GM23338 (cell line): Measurements from ENCODE around the gene CDCA7. TPM values are rescaled to one million over a fixed set of nuclear protein-coding genes. Genes with fewer than 3 reads are reported as not detected.
A peak's percentile ranks its signal among the peaks of the same experiment; 100 is the strongest.

Experiments
- ATAC-seq: fragments of 200-7000 bp; cut with Tn5 transposase; 3 replicates; pipeline ENCODE4 v1.9.1; 2020
- DNase-seq: peaks from one replicate; pipeline ENCODE4 v3.0.0-alpha.2; 2015; ENCODE audit warnings: low spot score
- H2AFZ ChIP-seq: fragments of 200-600 bp; sonication (generic); 2 replicates; pipeline ENCODE4 v1.8.0; 2016; ENCODE audit warnings: antibody characterized with exemption, mild to moderate bottlenecking, moderate library complexity
- H3F3A ChIP-seq: fragments of 200-600 bp; sonication (generic); replicated peaks from 2 replicates; pipeline ENCODE4 v1.8.0; 2017; ENCODE audit warnings: antibody characterized with exemption, mixed run types, low read depth
- H3K27ac ChIP-seq: fragments of 200-600 bp; sonication (generic); 2 replicates; pipeline ENCODE4 v1.6.1; 2016; ENCODE audit warnings: low read depth
- H3K27me3 ChIP-seq: fragments of 200-600 bp; sonication (generic); 2 replicates; pipeline ENCODE4 v1.8.0; 2016; ENCODE audit warnings: mild to moderate bottlenecking, mixed run types, moderate library complexity; ENCODE audit not compliant: insufficient read depth
- H3K36me3 ChIP-seq: fragments of 200-600 bp; sonication (generic); 2 replicates; pipeline ENCODE4 v1.8.0; 2016; ENCODE audit warnings: mild to moderate bottlenecking; ENCODE audit not compliant: insufficient read depth
- H3K4me1 ChIP-seq: fragments of 200-600 bp; sonication (generic); 2 replicates; pipeline ENCODE4 v1.8.0; 2016; ENCODE audit warnings: mild to moderate bottlenecking, moderate library complexity; ENCODE audit not compliant: insufficient read depth
- H3K4me2 ChIP-seq: fragments of 200-600 bp; sonication (generic); 2 replicates; pipeline ENCODE4 v1.7.1; 2017; ENCODE audit warnings: mixed run types
- H3K4me3 ChIP-seq: fragments of 200-600 bp; sonication (generic); 2 replicates; pipeline ENCODE4 v1.6.1; 2016; ENCODE audit warnings: mixed run types
- H3K79me2 ChIP-seq: fragments of 200-600 bp; sonication (generic); replicated peaks from 2 replicates; pipeline ENCODE4 v1.8.0; 2017; ENCODE audit warnings: mild to moderate bottlenecking; ENCODE audit not compliant: insufficient read depth
- H3K9me2 ChIP-seq: fragments of 200-600 bp; sonication (generic); 2 replicates; pipeline ENCODE4 v1.8.0; 2017; ENCODE audit not compliant: insufficient read depth
- H4K20me1 ChIP-seq: fragments of 200-600 bp; sonication (generic); replicated peaks from 2 replicates; pipeline ENCODE4 v1.8.0; 2017; ENCODE audit warnings: mild to moderate bottlenecking; ENCODE audit not compliant: insufficient read depth
- H3K27ac Mint-ChIP-seq: 2 replicates; pipeline ENCODE4 v1.8.0; 2020; ENCODE audit warnings: inconsistent platforms, mild to moderate bottlenecking, moderate library complexity, mixed read lengths
- H3K27me3 Mint-ChIP-seq: 3 replicates; pipeline ENCODE4 v1.8.0; 2022; ENCODE audit warnings: low read depth, mild to moderate bottlenecking, moderate library complexity, mixed read lengths, inconsistent platforms; ENCODE audit not compliant: insufficient read depth, poor library complexity
- H3K36me3 Mint-ChIP-seq: 3 replicates; pipeline ENCODE4 v1.8.0; 2021; ENCODE audit warnings: low read depth, mild to moderate bottlenecking, inconsistent platforms, moderate library complexity, mixed read lengths
- H3K4me1 Mint-ChIP-seq: 3 replicates; pipeline ENCODE4 v1.8.0; 2020; ENCODE audit warnings: mild to moderate bottlenecking, inconsistent platforms, mixed read lengths
- H3K4me3 Mint-ChIP-seq: 3 replicates; pipeline ENCODE4 v1.8.0; 2021; ENCODE audit warnings: moderate library complexity, mild to moderate bottlenecking, inconsistent platforms, mixed read lengths
- H3K9me3 Mint-ChIP-seq: 3 replicates; pipeline ENCODE4 v1.8.0; 2020; ENCODE audit warnings: moderate library complexity, mild to moderate bottlenecking, inconsistent platforms, mixed read lengths
- CREB1 ChIP-seq: fragments of 250-450 bp; sonication (Bioruptor Pico); IDR thresholded peaks from 2 replicates; pipeline ENCODE4 v1.5.0; 2020; ENCODE audit warnings: low read depth, mild to moderate bottlenecking, moderate library complexity
- CTCF ChIP-seq, 2 experiments: fragments of 200-600 bp in 1 of 2; sonication (generic) in 1 of 2; conservative IDR thresholded peaks; 2 replicates each; pipeline versions ENCODE4 v1.5.1 to v1.6.1; 2016 to 2017; ENCODE audit warnings: antibody characterized with exemption in 2 of 2, low read depth in 2 of 2, mild to moderate bottlenecking in 2 of 2, moderate library complexity in 1 of 2
- ETS1 ChIP-seq: IDR thresholded peaks from 2 replicates; pipeline ENCODE4 v1.6.1; 2016; ENCODE audit warnings: antibody characterized with exemption
- EZH2 ChIP-seq: fragments of 200-600 bp; sonication (generic); IDR thresholded peaks from one replicate; pipeline ENCODE4 v1.8.0; 2017; ENCODE audit warnings: antibody characterized with exemption, mild to moderate bottlenecking, low read depth; ENCODE audit not compliant: unreplicated experiment
- EZH2phosphoT487 ChIP-seq: fragments of 200-600 bp; sonication (generic); IDR thresholded peaks from one replicate; pipeline ENCODE4 v1.8.1; 2018; ENCODE audit warnings: antibody characterized with exemption; ENCODE audit not compliant: unreplicated experiment
- JUNB ChIP-seq: IDR thresholded peaks from one replicate; pipeline ENCODE4 v1.6.1; 2016; ENCODE audit warnings: antibody characterized with exemption; ENCODE audit not compliant: unreplicated experiment
- NANOG ChIP-seq: IDR thresholded peaks from 2 replicates; pipeline ENCODE4 v1.6.1; 2016; ENCODE audit warnings: antibody characterized with exemption, borderline replicate concordance
- POLR2AphosphoS5 ChIP-seq: IDR thresholded peaks from 2 replicates; pipeline ENCODE4 v1.6.1; 2016; ENCODE audit warnings: antibody characterized with exemption, low read depth
- STAT1 ChIP-seq: IDR thresholded peaks from one replicate; pipeline ENCODE4 v1.6.1; 2016; ENCODE audit warnings: antibody characterized with exemption; ENCODE audit not compliant: unreplicated experiment
- ZNF114 ChIP-seq: fragments of 250-450 bp; sonication (Bioruptor Pico); IDR thresholded peaks from 2 replicates; pipeline ENCODE4 v1.5.0; 2020; ENCODE audit warnings: mild to moderate bottlenecking, moderate library complexity
- ZNF331 ChIP-seq: fragments of 250-450 bp; sonication (Bioruptor Pico); IDR thresholded peaks from 2 replicates; pipeline ENCODE4 v1.5.0; 2020; ENCODE audit warnings: low read depth, mild to moderate bottlenecking, moderate library complexity
- ZNF462 ChIP-seq: fragments of 250-450 bp; sonication (Bioruptor Pico); IDR thresholded peaks from 2 replicates; pipeline ENCODE4 v1.5.0; 2020; ENCODE audit warnings: mild to moderate bottlenecking, moderate library complexity
- polyA plus RNA-seq: library from polyadenylated mRNA; unstranded; fragments of >200 nt; fragmentation: Nextera tagmentation; extraction: Ambion mirVana; gene quantifications from 2 replicates; pipeline ENCODE4 v1.2.1, GENCODE V29; 2016
- total RNA-seq: library from RNA; depleted of rRNA; stranded (reverse); fragments of >200 nt; shearing (Covaris generic); gene quantifications from 2 replicates; pipeline ENCODE4 v1.2.3, GENCODE V29; 2014
- TF ChIP-seq, protein P1 (sequence below): IDR thresholded peaks from one replicate; pipeline ENCODE4 v1.6.1; 2018; ENCODE audit warnings: antibody characterized with exemption; ENCODE audit not compliant: unreplicated experiment

The CDCA7 gene
- total and polyA plus RNA-seq, 2 experiments from 2014 or later, result 63.7 to 95.5 TPM

- H3K4me2 ChIP-seq, result peak overlapping the region; percentile 1
- no peaks in the 10 kb centered on the region for H3K9me2 ChIP-seq
- no peak overlapping the region for H3K4me3 ChIP-seq
- Mint-ChIP-seq H3K27ac (no peak overlapping the region), H3K9me3 (no peaks in the 10 kb centered on the region), H3K27me3 (peaks cover 1% of the 10 kb centered on the region), H3K36me3 (no peaks in the 10 kb centered on the region), H3K4me1 (peaks cover 40% of the 10 kb centered on the region), H3K4me3 (no peak overlapping the region)
- H3K27me3 ChIP-seq, result no peaks in the 10 kb centered on the region
- H3K79me2 ChIP-seq, result no peaks in the 10 kb centered on the region
- DNase-seq (no peak), ATAC-seq (no peak)
- H2AFZ ChIP-seq, result no peak overlapping the region; the same call in 1 of the 2 replicates
- H3K36me3 ChIP-seq, result no peaks in the 10 kb centered on the region
- no peaks in the 10 kb centered on the region for H3F3A ChIP-seq
- peaks cover 22% of the 10 kb centered on the region for H3K4me1 ChIP-seq
- 0 out of 2 replicates have a peak overlapping the region, but pooled peaks have one; percentile 18 for H3K27ac ChIP-seq
- no peaks in the 10 kb centered on the region for H4K20me1 ChIP-seq
- TF ChIP-seq CTCF (conservative IDR thresholded peaks at IDR 0.05; ENCODE audit: low read depth in 2 of 2) (no peak), POLR2AphosphoS5 (no peak), ZNF331 (CRISPR knock-in tag) (no peak), EZH2 (no peak), STAT1 (no peak), ZNF462 (no peak), CREB1 (CRISPR knock-in tag) (no peak), EZH2phosphoT487 (no peak), JUNB (no peak), ZNF114 (CRISPR knock-in tag) (no peak), NANOG (no peak), ETS1 (no peak)
- TF ChIP-seq, protein P1, sequence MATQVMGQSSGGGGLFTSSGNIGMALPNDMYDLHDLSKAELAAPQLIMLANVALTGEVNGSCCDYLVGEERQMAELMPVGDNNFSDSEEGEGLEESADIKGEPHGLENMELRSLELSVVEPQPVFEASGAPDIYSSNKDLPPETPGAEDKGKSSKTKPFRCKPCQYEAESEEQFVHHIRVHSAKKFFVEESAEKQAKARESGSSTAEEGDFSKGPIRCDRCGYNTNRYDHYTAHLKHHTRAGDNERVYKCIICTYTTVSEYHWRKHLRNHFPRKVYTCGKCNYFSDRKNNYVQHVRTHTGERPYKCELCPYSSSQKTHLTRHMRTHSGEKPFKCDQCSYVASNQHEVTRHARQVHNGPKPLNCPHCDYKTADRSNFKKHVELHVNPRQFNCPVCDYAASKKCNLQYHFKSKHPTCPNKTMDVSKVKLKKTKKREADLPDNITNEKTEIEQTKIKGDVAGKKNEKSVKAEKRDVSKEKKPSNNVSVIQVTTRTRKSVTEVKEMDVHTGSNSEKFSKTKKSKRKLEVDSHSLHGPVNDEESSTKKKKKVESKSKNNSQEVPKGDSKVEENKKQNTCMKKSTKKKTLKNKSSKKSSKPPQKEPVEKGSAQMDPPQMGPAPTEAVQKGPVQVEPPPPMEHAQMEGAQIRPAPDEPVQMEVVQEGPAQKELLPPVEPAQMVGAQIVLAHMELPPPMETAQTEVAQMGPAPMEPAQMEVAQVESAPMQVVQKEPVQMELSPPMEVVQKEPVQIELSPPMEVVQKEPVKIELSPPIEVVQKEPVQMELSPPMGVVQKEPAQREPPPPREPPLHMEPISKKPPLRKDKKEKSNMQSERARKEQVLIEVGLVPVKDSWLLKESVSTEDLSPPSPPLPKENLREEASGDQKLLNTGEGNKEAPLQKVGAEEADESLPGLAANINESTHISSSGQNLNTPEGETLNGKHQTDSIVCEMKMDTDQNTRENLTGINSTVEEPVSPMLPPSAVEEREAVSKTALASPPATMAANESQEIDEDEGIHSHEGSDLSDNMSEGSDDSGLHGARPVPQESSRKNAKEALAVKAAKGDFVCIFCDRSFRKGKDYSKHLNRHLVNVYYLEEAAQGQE, result no peak
These were observed 39.0 kb downstream of the CDCA7 start for GRCh38 chr2:173393636-173394035.
